Spleen (tissue), 7 donors: ENCODE data around the gene WDR44.

Source experiments
- CTCF ChIP-seq, 11 experiments: fragments of 200-600 bp in 7 of 11; fragments of 450-650 bp in 4 of 11; sonication (generic) in 4 of 11; IDR thresholded peaks in 8 of 11; conservative IDR thresholded peaks in 3 of 11; 1 replicate in 7 of 11; 2 replicates in 4 of 11; pipeline versions ENCODE4 v1.4.0 to v1.8.0; 2016 to 2021; ENCODE audit warnings: antibody characterized with exemption in 11 of 11, inconsistent platforms in 4 of 11, mild to moderate bottlenecking in 1 of 11
- POLR2A ChIP-seq, 3 donors: fragments of 450-650 bp; IDR thresholded peaks; one replicate each; pipeline ENCODE4 v1.5.1; 2017; ENCODE audit warnings: antibody characterized with exemption in 3 of 3, mild to moderate bottlenecking in 1 of 3
- donor health status: DM: no; HTN: no; CAD: no; lungs with moderate emphysema.
- donor health status: DM: no; HTN: no; CAD: no.
- donor health status: DM: no; HTN: no; CAD: no.

GRCh38 chrX:118346258-118347094 lies 570 bp downstream of the WDR44 start:
- peak in 1 of 11 experiments; percentile 2 for TF ChIP-seq CTCF (IDR thresholded peaks at IDR 0.05 in 8 of 11, conservative IDR thresholded peaks at IDR 0.05 in 3 of 11)
- no peak for TF ChIP-seq POLR2A (IDR thresholded peaks at IDR 0.05)
